Fibroblast of skin of left biceps (primary cell): ENCODE results near the gene PARP15.
"Not testable (repeated sequence)": the region's sequence is repeated elsewhere in the genome, so short reads cannot be mapped to it uniquely, and the experiment has no call there.

Experiments
- DNase-seq, 2 experiments: peaks; one replicate each; pipeline ENCODE4 v3.0.0-alpha.2; 2013; ENCODE audit warnings: low read depth in 2 of 2

PARP15 gene

DNA sequence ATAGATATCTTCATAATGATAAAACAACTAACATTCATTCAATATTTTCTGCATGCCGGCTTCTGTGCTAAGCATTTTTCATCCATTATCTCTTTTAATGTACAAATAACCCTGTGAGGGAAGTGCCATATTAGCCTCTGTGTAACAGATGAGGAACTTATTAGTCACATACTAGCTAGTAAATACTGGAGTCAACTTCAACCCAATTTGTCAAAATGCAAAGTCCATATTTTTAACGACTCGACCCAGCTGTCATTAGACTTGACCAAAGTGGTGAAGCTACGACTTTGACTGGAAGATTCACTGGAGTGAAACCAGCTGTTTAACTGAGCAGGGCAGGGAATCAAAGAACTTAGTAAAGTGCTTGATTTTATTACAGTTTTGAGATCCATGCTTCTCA, 41.6 kb downstream of the PARP15 start:
- DNase-seq: no peak

DNA sequence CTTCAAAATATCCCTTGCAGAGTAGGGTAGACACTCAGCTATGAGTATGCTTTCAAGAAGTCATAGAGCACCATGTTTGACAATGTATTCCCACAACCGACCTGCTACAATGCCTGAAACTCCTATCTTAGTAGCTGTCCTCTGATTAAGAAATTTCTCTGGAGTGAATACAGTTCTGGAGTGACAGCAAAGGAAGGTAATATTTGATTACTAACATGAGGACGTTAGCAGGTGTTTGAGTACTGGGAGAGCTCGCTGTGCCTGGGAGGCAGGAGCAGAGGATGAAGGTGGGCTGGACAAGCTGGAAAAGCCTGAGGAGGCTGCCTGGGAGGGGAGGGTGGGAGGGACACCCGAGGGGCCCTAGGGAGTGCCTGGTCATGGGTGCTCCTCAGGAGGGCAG, 42.9 kb downstream of the PARP15 start:
- no peak for DNase-seq

DNA sequence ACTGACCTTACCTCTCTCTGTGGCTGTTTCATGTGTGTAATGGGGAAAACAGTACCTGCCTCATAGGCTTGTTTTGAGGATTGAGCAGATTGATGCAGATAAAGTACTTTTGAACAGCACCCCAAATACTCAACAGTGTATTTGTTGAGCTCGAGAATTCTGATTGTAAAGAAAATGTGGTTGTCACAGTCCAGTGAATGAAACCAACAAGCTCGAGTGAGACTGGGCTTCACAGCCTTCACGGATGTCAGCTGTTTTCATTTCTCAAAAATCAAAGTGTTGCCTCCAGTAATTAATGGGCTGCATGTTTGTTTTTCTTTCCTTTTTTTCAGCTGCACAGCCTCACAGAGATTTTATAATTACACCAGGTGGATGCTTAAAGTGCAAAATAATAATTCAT, 43.7 kb downstream of the PARP15 start:
- no peak for DNase-seq

DNA sequence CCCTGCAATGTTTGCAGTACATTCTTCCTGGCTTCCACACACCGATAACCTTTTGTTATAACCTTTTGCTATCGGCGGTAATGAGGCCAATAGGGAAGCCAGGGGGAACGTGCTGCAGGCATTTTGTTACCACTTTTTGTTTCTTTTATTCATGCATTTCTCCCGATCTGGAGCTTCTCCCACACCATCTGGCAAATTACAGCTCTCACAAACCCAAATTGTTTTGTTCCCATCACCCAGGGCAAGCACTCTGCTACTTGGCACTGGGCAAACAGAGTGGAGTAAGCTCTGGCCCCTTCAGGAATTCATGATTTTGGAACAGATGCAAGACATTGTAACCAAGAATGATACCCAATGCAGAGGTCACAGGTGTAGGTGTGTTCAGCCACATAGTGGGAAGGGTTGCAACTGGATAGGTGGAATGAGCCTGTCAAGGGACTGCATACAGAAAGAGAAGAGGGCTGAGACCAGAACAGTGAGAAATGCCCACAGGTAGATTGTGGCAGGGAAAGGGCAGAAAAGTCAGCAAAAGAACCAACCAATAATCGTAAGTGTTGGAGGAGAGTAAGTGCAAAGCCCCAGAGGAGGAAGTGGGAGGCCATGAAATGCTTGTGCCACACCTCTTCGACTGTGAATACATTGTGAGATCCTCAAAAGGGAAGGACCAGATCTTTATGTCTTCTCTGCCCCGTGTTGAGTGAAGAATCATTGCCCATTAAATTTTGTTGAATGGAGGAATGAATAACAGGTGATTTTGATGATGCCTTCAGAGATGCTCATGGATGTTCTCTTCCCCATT, 45.8 kb downstream of the PARP15 start:
- no peak for DNase-seq

DNA sequence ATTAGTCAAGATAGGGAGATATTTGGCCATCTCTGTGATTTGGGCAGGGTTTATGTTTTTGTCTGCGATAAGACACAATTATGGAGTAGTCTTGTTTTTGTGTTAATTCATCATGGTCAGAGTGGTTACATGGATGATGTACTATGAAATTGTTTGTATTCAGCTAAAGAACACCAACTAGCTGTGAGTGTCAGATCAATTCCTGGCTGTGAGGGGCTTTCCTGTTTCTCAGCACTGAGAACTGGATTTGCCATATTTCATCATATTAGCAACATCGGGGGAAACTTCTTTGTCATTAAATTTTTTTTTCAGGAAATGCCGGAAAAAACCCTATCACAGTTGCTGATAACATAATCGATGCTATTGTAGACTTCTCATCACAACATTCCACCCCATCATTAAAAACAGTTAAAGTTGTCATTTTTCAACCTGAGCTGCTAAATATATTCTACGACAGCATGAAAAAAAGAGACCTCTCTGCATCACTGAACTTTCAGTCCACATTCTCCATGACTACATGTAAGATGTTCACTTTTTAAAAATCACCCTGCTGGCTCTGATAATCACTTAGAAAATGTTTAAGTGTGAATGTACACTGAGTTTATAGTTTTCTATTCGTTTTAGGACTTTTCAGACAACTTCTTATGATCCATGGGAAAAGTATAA, 49.2 kb downstream of the PARP15 start:
- no peak for DNase-seq

DNA sequence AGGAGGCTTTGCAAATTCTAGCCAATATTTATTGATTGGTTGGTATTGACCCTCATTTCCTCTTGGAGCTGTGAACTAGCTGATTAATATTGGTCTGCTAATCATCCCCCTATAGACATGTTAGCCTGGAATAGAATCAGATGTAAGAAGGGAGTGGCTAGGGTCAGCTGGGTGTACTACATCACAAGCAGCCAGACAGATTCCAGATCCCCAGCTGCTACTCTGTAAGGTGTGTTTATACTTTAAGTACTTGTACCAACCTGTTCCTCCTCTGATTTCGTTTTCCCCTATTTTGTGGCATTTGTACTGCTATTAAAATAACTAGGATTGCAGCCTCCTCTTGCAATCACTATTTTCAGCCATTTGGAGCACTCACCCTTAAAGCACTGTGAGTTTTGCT, 49.9 kb downstream of the PARP15 start:
- no peak for DNase-seq

DNA sequence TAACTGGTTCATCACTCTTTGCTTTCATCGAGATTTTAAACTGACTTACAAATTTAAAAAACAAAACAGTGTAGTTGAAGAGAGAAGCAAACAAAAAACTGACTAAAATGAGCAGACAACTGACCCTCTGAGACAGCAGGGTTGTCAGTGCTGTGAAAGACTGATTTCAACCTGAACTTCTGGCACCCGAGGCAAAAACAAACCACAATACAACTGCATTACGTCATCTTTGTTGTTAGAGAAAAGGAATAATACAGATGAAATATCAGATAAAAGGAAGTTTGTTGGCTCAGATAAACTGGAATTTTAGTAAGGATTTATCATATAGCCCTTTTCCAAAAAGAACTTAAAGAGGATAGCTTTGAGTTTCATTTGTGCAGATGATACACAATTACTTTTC, 51.1 kb downstream of the PARP15 start:
- DNase-seq: no peak

DNA sequence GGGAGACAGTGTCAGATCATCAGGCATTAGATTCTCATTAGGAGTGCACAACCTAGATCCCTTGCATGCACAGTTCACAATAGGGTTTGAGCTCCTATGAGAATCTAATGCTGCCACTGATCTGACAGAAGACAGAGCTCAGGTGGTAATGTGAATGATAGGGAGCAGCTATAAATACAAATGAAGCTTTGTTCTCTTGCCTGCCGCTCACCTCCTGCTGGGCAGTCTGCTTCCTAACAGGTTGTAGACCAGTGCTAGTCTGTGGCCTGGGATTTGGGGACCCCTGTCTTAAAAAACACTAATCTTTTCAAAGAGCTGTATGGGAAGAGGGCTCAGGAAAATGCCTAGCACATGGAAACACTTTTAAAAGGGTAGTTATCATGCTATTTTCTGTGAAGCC, 52.3 kb downstream of the PARP15 start:
- no peak for DNase-seq

DNA sequence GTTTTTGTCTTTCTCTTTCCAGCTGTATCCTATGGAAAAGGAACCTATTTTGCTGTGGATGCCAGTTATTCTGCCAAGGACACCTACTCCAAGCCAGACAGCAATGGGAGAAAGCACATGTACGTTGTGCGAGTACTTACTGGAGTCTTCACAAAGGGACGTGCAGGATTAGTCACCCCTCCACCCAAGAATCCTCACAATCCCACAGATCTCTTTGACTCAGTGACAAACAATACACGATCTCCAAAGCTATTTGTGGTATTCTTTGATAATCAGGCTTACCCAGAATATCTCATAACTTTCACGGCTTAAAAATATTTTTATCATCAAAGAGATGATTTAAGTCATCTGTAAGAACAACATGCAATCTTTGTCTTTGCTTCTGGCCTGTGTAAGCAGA, 58.3 kb downstream of the PARP15 start:
- peak; percentile 7 to 10 for DNase-seq

DNA sequence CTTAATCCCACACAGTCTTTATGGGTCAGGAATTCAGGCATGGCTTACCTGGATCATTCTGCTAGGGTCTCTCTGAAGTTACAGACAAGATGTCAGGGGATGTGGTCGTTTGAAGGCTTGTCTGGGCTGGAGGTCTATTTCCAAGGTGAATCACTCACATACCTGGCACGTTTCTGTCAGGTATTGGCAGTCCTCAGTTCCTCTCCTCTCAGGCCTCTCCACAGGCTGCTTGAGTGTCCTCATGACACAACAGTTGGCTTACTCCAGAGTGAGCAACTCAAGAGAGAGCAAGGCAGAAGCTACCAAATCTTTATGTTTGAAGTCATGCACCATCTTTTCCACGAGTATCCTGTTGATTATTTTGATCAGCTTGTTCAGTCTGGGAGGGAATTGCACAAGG, 59.2 kb downstream of the PARP15 start:
- DNase-seq: no peak

DNA sequence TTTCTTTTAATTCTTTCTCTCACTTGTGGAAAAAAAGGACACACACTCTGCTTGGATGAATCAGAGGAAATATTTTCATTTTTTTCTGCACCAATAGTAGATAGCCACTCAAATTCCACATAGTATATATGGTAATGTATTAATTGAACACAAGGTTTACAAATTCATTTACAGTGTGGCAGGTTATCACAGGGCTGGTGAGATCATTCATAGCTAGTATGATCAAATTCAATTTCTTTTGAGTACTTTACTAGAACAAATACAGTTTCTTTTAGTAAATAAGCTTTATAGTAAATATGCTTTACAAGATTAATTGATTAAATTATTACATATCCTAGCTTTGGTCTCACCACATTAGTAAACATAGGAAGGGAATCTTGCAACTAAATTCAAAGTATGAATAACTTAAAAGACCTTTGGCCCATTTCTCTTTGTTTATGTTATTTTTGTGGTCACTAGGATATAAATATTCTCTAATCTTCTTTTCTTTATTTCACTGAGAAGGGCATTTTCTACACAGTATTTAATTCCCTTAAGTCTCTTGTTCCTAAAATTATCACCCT, 63.1 kb downstream of the PARP15 start:
- DNase-seq: no peak

DNA sequence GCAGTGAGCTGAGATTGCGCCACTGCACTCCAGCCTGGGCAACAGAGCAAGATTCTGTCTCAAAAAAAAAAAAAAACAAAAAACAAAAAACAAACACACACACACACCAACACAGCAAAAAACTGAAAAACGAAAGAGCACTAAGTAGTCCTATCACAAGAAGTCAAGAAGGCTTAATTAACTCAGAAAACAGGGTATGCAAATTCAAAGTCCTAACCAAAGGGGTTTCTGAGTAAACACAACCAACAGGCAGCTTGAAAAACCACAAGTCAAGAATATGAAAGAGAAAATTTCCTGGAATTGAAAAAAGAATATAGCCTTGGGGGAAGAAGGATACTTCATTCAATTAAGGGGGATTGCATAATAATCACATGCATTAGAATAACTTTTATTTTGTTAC, 65.5 kb downstream of the PARP15 start:
- DNase-seq: no peak

DNA sequence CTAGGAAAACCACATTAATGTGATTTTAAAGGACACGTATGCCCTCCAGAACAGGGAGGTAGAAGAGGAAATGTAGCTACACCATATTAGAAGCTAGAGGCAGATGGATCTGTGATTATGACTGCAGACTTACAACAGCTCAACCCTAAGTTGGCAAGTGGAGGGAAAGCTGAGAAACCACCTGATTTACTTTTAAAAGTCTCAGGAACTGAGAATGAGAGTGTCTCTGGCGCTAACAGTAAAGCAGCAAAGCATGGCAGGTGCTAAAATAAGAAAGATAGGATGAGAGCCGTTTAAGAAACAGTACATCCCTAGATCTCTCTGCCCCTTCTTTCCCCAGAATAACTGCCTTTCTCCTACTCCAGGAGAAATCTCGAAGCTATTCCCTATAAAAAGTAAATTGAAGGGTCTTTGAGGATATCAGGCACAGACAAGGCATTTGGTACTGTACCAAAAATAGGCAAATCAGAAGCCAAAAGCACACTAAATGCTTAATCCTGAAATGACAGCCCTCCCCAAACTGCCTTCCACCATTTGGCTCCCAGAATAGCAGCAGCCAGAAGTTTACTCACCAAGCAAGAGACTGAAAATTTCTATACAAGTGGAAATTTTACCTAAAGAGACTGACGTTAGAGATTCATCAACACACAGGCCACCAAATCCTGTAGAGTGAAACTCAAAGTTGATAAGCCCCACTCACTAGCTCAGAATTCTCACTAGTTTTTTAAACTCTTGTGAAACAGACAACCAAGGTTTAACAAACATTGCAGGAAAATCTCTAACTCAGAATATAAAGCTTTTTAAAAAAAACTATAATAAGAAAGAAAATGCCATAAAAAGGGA, 68.9 kb downstream of the PARP15 start:
- DNase-seq: no peak

DNA sequence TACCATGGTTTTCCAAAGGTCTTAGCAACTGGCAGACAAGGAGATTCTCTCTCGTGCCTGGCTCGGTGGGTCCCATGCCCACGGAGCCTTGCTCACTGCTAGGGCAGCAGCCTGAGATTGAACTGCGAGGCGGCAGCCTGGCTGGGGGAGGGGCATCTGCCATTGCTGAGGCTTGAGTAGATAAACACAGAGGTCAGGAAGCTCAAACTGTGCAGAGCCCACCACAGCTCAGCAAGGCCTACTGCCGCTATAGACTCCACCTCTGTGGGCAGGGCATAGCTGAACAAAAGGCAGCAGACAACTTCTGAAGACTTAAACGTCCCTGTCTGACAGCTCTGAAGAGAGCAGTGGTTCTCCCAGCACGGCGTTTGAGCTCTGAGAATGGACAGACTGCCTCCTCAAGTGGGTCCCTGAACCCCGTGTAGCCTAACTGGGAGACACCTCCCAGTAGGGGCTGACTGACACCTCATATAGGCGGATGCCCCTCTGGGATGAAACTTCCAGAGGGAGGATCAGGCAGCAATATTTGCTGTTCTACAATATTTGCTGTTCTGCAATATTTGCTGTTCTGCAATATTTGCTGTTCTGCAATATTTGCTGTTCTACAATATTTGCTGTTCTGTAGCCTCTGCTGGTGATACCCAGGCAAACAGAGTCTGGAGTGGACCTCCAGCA, 73.9 kb downstream of the PARP15 start:
- not testable (repeated sequence) for DNase-seq

DNA sequence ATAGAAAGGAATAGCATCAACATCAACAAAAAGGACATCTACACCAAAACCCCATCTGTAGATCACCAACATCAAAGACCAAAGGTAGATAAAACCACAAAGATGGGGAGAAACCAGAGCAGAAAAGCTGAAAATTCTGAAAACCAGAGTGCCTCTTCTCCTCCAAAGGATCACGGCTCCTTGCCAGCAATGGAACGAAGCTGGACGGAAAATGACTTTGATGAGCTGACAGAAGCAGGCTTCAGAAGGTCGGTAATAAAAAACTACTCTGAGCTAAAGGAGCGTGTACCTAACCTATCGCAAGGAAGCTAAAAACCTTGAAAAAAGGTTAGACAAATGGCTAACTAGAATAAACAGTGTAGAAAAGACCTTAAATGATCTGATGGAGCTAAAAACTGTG, 74.5 kb downstream of the PARP15 start:
- DNase-seq: not testable (repeated sequence)

DNA sequence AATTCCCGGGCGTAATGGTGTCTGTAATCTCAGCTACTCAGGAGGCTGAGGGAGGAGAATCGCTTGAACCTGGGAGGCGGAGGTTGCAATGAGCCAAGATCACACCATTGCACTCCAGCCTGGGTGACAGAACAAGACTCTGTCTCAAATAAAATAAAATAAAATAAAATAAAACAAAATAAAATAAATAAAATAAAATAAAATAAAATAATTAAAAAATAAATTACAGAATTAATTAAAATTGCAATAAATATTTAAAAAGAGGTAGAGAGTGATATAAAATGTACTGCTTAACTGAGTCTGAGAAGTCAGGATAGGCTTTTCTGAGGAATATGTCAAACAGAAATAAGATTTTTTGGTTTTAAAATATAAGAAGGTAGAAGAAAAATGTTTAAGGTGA, 80.9 kb downstream of the PARP15 start:
- DNase-seq: not testable (repeated sequence)

DNA sequence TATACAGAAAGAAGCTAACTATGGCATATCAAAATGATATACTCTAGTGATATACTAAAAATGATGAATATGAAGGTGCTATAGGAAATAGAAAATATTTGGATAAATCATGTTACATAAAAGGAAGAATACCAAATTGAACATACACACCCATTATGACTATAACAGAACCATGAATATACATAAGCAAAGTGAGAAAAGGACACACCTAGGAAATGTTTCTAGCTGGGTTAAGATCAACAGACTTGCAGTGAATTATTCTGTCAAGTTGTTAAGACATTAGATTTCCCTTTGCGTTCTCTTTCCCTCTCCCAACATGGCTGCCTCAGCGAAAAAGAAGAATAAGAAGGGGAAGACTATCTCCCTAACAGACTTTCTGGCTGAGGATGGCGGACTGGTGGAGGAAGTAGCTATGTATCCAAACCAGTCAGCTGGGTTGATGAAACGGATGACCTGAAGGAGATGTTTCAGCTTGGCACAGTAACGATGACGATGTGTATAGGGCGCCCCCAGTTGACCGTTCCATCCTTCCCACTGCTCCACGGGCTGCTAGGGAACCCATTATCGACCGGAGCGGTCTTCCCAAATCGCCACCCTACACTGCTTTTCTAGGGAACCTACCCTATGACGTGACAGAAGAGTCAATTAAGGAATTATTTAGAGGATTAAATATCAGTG, 83.0 kb downstream of the PARP15 start:
- no peak for DNase-seq

DNA sequence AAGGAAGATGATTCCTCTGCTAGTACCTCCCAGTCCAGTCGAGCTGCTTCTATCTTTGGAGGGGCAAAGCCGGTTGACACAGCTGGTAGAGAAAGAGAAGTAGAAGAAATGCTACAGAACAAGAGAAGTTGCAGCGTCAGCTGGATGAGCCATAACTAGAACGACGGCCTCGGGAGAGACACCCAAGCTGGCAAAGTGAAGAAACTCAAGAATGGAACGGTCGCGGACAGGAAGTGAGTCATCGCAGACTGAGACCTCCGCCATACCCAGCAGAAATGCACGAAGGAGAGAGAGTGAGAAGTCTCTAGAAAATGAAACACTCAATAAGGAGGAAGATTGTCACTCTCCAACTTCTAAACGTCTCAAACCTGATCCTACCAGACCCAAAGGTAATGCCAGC, 84.2 kb downstream of the PARP15 start:
- no peak for DNase-seq

DNA sequence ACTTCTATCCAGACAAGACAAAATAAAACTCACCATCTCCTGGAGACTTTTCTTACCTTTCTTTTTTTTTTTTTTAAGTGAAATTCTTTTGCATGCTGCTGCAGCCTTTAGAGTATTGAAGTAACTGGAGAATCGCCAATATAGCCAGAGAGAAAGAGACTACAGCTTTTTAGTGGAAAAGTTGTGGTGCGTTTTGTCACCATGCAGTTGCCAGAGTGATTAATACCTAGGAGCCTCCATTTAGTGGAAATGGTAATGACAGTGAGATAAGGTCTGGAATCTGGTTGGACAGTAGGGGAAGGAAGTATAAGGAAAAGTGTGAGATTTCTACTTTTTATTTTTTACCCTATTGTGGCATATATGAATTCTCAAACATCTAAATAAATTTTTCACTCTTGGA, 85.1 kb downstream of the PARP15 start:
- no peak for DNase-seq

DNA sequence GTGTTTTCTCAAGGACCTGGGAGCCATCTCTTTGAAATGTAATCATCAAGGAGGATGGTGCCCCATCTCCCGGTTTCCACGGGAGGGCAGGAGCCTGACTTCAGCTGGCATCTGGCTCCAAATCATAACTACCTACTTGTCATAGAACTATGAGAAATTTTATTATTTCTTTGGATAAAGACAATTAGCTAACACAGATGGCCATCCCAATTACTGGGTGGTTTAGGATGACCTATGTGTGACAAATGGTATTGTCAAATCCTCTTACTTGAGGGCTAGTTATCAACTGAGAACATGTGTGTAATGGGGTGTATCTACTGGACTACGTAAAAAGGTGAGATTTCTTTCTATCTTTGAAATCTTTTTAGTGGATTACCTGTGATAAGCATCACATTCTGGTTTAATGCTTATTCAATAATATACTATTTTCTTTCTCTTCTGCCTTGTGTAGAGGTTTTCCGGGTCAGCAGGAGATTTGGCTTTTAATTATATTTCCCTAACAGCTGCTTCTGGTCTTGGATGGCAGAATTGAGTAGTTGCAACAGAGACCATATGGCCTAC, 87.9 kb downstream of the PARP15 start:
- DNase-seq: no peak

DNA sequence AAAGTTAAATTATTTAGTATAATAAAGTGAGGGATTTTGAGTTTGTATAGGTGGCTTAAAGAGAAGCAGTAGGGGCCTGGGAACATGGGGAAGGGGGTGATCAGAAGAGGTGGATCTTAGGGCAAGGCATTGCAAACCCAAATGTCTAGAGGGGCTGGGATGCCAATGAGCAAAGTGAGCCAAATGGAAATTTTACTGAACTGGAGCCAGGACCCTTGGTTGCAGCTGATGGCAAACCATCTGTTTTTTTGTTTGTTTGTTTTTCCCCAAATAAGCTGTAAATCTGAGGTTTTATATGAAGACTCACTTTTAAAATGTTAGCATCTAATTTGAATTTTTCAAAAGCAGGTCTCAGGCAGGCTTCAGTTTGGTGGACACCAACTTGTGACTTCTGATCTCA, 88.4 kb downstream of the PARP15 start:
- no peak for DNase-seq
